Measurements from ENCODE around the gene CMTR1. TPM values are rescaled to one million over a fixed set of nuclear protein-coding genes. Genes with fewer than 3 reads are reported as not detected.

The CMTR1 gene
- total and polyA plus RNA-seq, 2 donors from 2014 or later: 17.3 to 35.6 TPM

DNA sequence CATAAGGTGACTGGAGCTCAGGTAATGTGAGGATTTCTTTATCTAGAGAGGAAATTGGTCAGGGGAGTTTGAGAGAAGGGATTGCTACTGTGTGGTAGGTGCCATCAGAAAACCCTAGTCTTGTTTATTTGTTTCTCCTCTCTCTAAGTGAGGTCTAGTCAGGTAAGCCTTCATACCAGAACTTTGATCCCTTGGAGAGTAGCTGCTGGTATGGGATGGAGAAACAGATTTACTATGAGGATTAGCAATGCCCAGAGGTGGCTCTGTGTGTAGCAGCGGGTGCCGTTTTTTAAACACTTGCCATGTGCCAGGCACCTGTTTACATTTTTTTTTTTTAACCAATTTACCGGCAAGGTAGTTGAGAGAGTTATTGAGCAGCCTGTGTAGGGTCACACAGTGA lies 19.5 kb downstream of the CMTR1 start:
- Histone ChIP-seq H3K4me1 (ENCODE audit: control insufficient read depth in 2 of 3, insufficient read depth in 2 of 3, low read depth in 1 of 3, low read length in 3 of 3) (no peaks in the 10 kb centered on the region), H3K4me3 (ENCODE audit: low read length in 3 of 3) (no peak overlapping the region), H3K36me3 (ENCODE audit: control insufficient read depth in 2 of 3, insufficient read depth in 3 of 3, low read length in 3 of 3) (peaks cover 7 to 55% (median 39%) of the 10 kb centered on the region in 3 donors), H3K27ac (ENCODE audit: low read depth in 2 of 2, low read length in 2 of 2) (no peak overlapping the region), H3K9me3 (ENCODE audit: control insufficient read depth in 2 of 3, insufficient read depth in 1 of 3, low read length in 3 of 3) (no peaks in the 10 kb centered on the region), H3K27me3 (ENCODE audit: control insufficient read depth, insufficient read depth, low read length) (no peaks in the 10 kb centered on the region), H3K9ac (ENCODE audit: low read length in 3 of 3) (no peak overlapping the region)
- intact Hi-C loops (cut with DNase I): no loop called here
- FAIRE-seq (no peak), DNase-seq (no peak)
- TF ChIP-seq, protein P1, sequence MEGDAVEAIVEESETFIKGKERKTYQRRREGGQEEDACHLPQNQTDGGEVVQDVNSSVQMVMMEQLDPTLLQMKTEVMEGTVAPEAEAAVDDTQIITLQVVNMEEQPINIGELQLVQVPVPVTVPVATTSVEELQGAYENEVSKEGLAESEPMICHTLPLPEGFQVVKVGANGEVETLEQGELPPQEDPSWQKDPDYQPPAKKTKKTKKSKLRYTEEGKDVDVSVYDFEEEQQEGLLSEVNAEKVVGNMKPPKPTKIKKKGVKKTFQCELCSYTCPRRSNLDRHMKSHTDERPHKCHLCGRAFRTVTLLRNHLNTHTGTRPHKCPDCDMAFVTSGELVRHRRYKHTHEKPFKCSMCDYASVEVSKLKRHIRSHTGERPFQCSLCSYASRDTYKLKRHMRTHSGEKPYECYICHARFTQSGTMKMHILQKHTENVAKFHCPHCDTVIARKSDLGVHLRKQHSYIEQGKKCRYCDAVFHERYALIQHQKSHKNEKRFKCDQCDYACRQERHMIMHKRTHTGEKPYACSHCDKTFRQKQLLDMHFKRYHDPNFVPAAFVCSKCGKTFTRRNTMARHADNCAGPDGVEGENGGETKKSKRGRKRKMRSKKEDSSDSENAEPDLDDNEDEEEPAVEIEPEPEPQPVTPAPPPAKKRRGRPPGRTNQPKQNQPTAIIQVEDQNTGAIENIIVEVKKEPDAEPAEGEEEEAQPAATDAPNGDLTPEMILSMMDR (IDR thresholded peaks at IDR 0.05; ENCODE audit: borderline replicate concordance, extremely low read depth, insufficient read depth): no peak

DNA sequence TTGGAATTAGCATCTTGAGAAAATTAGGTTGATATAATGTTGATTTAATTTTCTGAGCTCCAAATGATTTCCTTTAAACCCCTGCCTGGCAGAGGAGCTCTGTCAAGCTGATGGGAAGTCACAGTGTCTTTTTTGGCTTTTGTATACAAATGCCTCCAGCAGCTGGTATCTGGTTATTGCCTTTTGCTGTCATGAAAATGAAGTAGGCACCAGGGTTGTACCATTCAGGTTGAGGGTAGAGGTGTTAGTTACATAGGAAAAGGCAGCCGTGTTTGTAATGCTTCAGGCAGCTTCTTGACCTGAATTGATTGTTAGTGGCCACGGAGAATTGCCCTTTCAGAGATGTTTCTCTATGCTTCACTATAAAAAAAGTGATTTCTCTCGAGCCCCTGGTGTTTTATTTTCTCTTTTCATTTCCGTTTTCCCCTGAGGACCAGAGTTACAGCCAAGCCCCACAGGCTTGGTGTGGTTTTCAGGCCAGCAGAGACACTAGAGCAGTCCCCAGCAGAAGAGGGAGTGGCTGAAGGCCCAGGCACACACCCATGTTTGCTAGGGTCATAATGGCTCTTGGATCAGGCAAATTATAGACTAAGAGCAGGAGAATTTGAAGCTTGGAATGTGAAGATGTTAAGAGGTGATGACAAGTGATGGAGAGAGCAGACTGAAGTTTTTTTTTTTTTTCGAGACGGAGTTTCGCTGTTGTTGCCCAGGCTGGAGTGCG lies 21.6 kb downstream of the CMTR1 start:
- intact Hi-C loops (cut with DNase I): no loop called here
- Histone ChIP-seq H3K27ac (ENCODE audit: low read depth in 2 of 2, low read length in 2 of 2) (no peak overlapping the region), H3K27me3 (ENCODE audit: control insufficient read depth, insufficient read depth, low read length) (no peaks in the 10 kb centered on the region), H3K4me1 (ENCODE audit: control insufficient read depth in 2 of 3, insufficient read depth in 2 of 3, low read depth in 1 of 3, low read length in 3 of 3) (no peaks in the 10 kb centered on the region), H3K36me3 (ENCODE audit: control insufficient read depth in 2 of 3, insufficient read depth in 3 of 3, low read length in 3 of 3) (peaks cover 7 to 62% (median 47%) of the 10 kb centered on the region in 3 donors), H3K9ac (ENCODE audit: low read length in 3 of 3) (no peak overlapping the region), H3K4me3 (ENCODE audit: low read length in 3 of 3) (no peak overlapping the region), H3K9me3 (ENCODE audit: control insufficient read depth in 2 of 3, insufficient read depth in 1 of 3, low read length in 3 of 3) (no peaks in the 10 kb centered on the region)
- FAIRE-seq (no peak), DNase-seq (no peak)
- TF ChIP-seq, protein P1 (IDR thresholded peaks at IDR 0.05; ENCODE audit: borderline replicate concordance, extremely low read depth, insufficient read depth): no peak

DNA sequence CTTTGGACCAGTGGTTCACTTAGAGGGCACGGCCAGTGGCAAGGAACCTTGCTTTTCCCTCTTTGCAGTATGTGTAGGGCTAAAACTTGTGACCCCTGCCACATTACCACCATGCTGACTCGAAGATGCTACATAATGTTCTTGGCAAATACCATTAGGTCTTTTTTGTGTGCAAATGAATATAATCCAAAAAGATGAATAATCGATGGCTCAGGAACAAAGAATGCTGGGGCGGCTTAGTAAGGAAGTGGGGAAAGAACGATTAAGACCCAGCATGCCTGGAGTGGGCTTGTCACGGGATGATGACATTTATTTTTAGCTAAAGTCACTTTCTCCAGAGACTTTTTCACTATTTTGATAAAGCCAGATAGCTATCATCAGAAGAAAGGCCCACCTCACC lies 23.1 kb downstream of the CMTR1 start:
- no peak overlapping the region for H3K27ac ChIP-seq (ENCODE audit: low read depth in 2 of 2, low read length in 2 of 2)
- intact Hi-C loops (cut with DNase I): no loop called here
- H3K9me3 ChIP-seq (ENCODE audit: control insufficient read depth in 2 of 3, insufficient read depth in 1 of 3, low read length in 3 of 3): no peaks in the 10 kb centered on the region
- no peak overlapping the region for H3K4me3 ChIP-seq (ENCODE audit: low read length in 3 of 3)
- peaks cover 5 to 64% (median 54%) of the 10 kb centered on the region in 3 donors for H3K36me3 ChIP-seq (ENCODE audit: control insufficient read depth in 2 of 3, insufficient read depth in 3 of 3, low read length in 3 of 3)
- H3K4me1 ChIP-seq (ENCODE audit: control insufficient read depth in 2 of 3, insufficient read depth in 2 of 3, low read depth in 1 of 3, low read length in 3 of 3): no peaks in the 10 kb centered on the region
- H3K9ac ChIP-seq (ENCODE audit: low read length in 3 of 3): no peak overlapping the region
- DNase-seq (no peak), FAIRE-seq (no peak)
- TF ChIP-seq, protein P1 (IDR thresholded peaks at IDR 0.05; ENCODE audit: borderline replicate concordance, extremely low read depth, insufficient read depth): no peak
- no peaks in the 10 kb centered on the region for H3K27me3 ChIP-seq (ENCODE audit: control insufficient read depth, insufficient read depth, low read length)
